GM12878 (cell line): ENCODE measurements around the gene ZBTB7B. TPM values are rescaled to one million over a fixed set of nuclear protein-coding genes. Genes with fewer than 3 reads are reported as not detected.

Source experiments
- BACH1 ChIP-seq: fragments of 450-650 bp; IDR thresholded peaks from 2 replicates; pipeline ENCODE4 v1.6.1; 2017; ENCODE audit warnings: mild to moderate bottlenecking, borderline replicate concordance
- HDAC6 ChIP-seq: fragments of 200-600 bp; sonication (generic); IDR thresholded peaks from one replicate; pipeline ENCODE4 v1.8.0; 2017; ENCODE audit warnings: antibody characterized with exemption; ENCODE audit not compliant: unreplicated experiment
- MYB ChIP-seq: fragments of 150-350 bp; IDR thresholded peaks from 2 replicates; pipeline ENCODE4 v1.6.1; 2014; ENCODE audit warnings: mild to moderate bottlenecking, low read depth, low read length, borderline replicate concordance
- SMC3 ChIP-seq: IDR thresholded peaks from 2 replicates; pipeline ENCODE4 v1.6.1; 2011; ENCODE audit warnings: low read length, improper control_type of control experiment, borderline replicate concordance
- SREBF1 ChIP-seq: IDR thresholded peaks from 2 replicates; pipeline ENCODE4 v1.6.1; 2012; ENCODE audit warnings: mild to moderate bottlenecking, low read length
- STAT3 ChIP-seq: IDR thresholded peaks from 2 replicates; pipeline ENCODE4 v1.6.1; 2011; ENCODE audit warnings: low read depth, low read length, improper control_type of control experiment
- TCF3 ChIP-seq: IDR thresholded peaks from 2 replicates; pipeline ENCODE4 v1.6.1; 2012; ENCODE audit warnings: low read depth, mild to moderate bottlenecking, low read length, borderline replicate concordance; ENCODE audit not compliant: insufficient read depth
- TCF7 ChIP-seq: IDR thresholded peaks from 2 replicates; pipeline ENCODE4 v1.6.1; 2014; ENCODE audit warnings: antibody characterized with exemption, borderline replicate concordance
- ZNF24 ChIP-seq: fragments of 450-650 bp; IDR thresholded peaks from 2 replicates; pipeline ENCODE4 v1.6.1; 2017; ENCODE audit warnings: antibody characterized with exemption, mild to moderate bottlenecking
- polyA plus RNA-seq, 11 experiments: library from polyadenylated mRNA; depleted of rRNA in 4 of 11; unstranded in 6 of 11; stranded (reverse) in 5 of 11; fragments of >200 nt; fragmentation: Nextera tagmentation in 4 of 11; fragmentation: Illumina TruSeq in 1 of 11; extraction: Ambion mirVana in 4 of 11; extraction: Trizol in 1 of 11; gene quantifications; 1 replicate in 1 of 11; 2 replicates in 10 of 11; pipeline versions ENCODE4 v1.2.1 to v1.2.3, GENCODE V29; 2011 to 2016; ENCODE audit warnings: inconsistent platforms in 2 of 11, missing spikeins in 2 of 11, low read depth in 1 of 11
- total RNA-seq, 4 experiments: library from RNA; depleted of rRNA in 3 of 4; stranded (reverse); fragments of >200 nt in 3 of 4; fragmentation: Illumina TruSeq in 1 of 4; extraction: Trizol in 1 of 4; gene quantifications; 2 replicates each; pipeline versions ENCODE4 v1.2.1 to v1.2.3, GENCODE V29; 2013 to 2021
- TF ChIP-seq, protein P1 (sequence below): fragments of 450-650 bp; IDR thresholded peaks from 2 replicates; pipeline ENCODE4 v1.6.1; 2014; ENCODE audit warnings: mild to moderate bottlenecking
- TF ChIP-seq, protein P2 (sequence below): fragments of 450-650 bp; IDR thresholded peaks from 2 replicates; pipeline ENCODE4 v1.6.1; 2016; ENCODE audit warnings: mild to moderate bottlenecking
- TF ChIP-seq, protein P3 (sequence below): fragments of 450-650 bp; conservative IDR thresholded peaks from 2 replicates; pipeline ENCODE4 v1.6.1; 2017; ENCODE audit warnings: mild to moderate bottlenecking, moderate library complexity

Gene ZBTB7B
- total and polyA plus RNA-seq, 10 of the 15 experiments (the other 5 are each of a cell fraction or from before 2014, with no cell fraction given), result 0.11 to 44.9 (median 11.3) TPM

DNA sequence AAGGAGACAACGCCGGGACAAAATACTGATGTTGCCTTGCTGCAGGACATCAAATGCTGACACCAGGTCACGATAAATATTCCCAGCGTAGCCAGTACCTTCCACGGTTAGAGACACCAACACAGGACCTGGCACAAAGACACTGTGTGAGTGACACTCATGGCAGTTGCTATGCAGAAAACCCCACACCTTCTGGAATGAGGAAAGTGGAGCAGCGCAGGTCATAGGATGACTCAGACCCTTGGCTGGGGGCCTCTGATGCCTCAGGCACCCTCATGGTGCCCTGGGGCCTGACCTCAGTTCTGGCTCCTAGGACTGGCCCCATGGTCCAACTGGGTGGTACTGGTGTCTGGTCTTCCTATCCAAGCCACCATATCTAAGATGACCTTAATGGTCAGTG, 24.0 kb downstream of the ZBTB7B start (continued):
- TF ChIP-seq, protein P1, sequence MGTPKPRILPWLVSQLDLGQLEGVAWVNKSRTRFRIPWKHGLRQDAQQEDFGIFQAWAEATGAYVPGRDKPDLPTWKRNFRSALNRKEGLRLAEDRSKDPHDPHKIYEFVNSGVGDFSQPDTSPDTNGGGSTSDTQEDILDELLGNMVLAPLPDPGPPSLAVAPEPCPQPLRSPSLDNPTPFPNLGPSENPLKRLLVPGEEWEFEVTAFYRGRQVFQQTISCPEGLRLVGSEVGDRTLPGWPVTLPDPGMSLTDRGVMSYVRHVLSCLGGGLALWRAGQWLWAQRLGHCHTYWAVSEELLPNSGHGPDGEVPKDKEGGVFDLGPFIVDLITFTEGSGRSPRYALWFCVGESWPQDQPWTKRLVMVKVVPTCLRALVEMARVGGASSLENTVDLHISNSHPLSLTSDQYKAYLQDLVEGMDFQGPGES, result no peak
- TF ChIP-seq HDAC6 (no peak), SMC3 (no peak), STAT3 (no peak), TCF3 (no peak), BACH1 (no peak), TCF7 (no peak), SREBF1 (no peak), ZNF24 (no peak), MYB (no peak)
- TF ChIP-seq, protein P2, sequence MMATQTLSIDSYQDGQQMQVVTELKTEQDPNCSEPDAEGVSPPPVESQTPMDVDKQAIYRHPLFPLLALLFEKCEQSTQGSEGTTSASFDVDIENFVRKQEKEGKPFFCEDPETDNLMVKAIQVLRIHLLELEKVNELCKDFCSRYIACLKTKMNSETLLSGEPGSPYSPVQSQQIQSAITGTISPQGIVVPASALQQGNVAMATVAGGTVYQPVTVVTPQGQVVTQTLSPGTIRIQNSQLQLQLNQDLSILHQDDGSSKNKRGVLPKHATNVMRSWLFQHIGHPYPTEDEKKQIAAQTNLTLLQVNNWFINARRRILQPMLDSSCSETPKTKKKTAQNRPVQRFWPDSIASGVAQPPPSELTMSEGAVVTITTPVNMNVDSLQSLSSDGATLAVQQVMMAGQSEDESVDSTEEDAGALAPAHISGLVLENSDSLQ, result no peak
- TF ChIP-seq, protein P3, sequence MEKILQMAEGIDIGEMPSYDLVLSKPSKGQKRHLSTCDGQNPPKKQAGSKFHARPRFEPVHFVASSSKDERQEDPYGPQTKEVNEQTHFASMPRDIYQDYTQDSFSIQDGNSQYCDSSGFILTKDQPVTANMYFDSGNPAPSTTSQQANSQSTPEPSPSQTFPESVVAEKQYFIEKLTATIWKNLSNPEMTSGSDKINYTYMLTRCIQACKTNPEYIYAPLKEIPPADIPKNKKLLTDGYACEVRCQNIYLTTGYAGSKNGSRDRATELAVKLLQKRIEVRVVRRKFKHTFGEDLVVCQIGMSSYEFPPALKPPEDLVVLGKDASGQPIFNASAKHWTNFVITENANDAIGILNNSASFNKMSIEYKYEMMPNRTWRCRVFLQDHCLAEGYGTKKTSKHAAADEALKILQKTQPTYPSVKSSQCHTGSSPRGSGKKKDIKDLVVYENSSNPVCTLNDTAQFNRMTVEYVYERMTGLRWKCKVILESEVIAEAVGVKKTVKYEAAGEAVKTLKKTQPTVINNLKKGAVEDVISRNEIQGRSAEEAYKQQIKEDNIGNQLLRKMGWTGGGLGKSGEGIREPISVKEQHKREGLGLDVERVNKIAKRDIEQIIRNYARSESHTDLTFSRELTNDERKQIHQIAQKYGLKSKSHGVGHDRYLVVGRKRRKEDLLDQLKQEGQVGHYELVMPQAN, result no peak
